CD4-positive, alpha-beta memory T cell (primary cell): ENCODE results near the gene POU2AF3. TPM values are rescaled to one million over a fixed set of nuclear protein-coding genes. Genes with fewer than 3 reads are reported as not detected.
A peak's percentile ranks its signal among the peaks of the same experiment; 100 is the strongest.
"Not testable (repeated sequence)": the region's sequence is repeated elsewhere in the genome, so short reads cannot be mapped to it uniquely, and the experiment has no call there.

ENCODE experiments used
- CTCF ChIA-PET: fragments of 350-600 bp; sonication (Branson Sonifier 250); formaldehyde crosslinking; loops from one replicate; lab custom pipeline; 2021; ENCODE audit warnings: inconsistent platforms; ENCODE audit not compliant: partially characterized antibody; lab: Charles Lee
- POLR2A ChIA-PET: fragments of 350-600 bp; sonication (Branson Sonifier 250); formaldehyde crosslinking; loops from one replicate; lab custom pipeline; 2021; ENCODE audit not compliant: partially characterized antibody; lab: Charles Lee
- DNase-seq, 5 donors: peaks; one replicate each; pipeline versions ENCODE4 v3.0.0 to v3.0.0-alpha.2; 2020 to 2022; ENCODE audit warnings: mixed read lengths in 1 of 5
- H3K27ac ChIP-seq: one replicate; pipeline ENCODE4 v1.7.0; 2013; ENCODE audit warnings: low read depth, low read length
- H3K27me3 ChIP-seq: 2 replicates; pipeline ENCODE4 v1.7.0; 2013; ENCODE audit warnings: mild to moderate bottlenecking, low read length, moderate library complexity; ENCODE audit not compliant: insufficient read depth
- H3K36me3 ChIP-seq: 2 replicates; pipeline ENCODE4 v1.7.0; 2013; ENCODE audit warnings: mild to moderate bottlenecking, low read length, moderate library complexity; ENCODE audit not compliant: insufficient read depth
- H3K4me1 ChIP-seq: 2 replicates; pipeline ENCODE4 v1.7.0; 2013; ENCODE audit warnings: mild to moderate bottlenecking, low read length, moderate library complexity; ENCODE audit not compliant: insufficient read depth
- H3K4me3 ChIP-seq, 2 donors: one replicate each; pipeline ENCODE4 v1.7.0; 2013; ENCODE audit warnings: low read length in 2 of 2, mild to moderate bottlenecking in 1 of 2
- H3K9me3 ChIP-seq, 2 donors: one replicate each; pipeline ENCODE4 v1.7.0; 2013; ENCODE audit warnings: low read length in 2 of 2, control low read depth in 1 of 2; ENCODE audit not compliant: control insufficient read depth in 1 of 2
- H3K27ac Mint-ChIP-seq, 7 donors: one replicate each; pipeline ENCODE4 v1.8.0; 2020 to 2021; ENCODE audit warnings: mixed read lengths in 7 of 7, mild to moderate bottlenecking in 6 of 7, inconsistent platforms in 3 of 7, moderate library complexity in 3 of 7
- H3K27me3 Mint-ChIP-seq, 2 donors: one replicate each; pipeline ENCODE4 v1.8.0; 2020 to 2021; ENCODE audit warnings: mixed read lengths in 2 of 2
- H3K36me3 Mint-ChIP-seq, 2 donors: one replicate each; pipeline ENCODE4 v1.8.0; 2020 to 2021; ENCODE audit warnings: mixed read lengths in 2 of 2, inconsistent platforms in 1 of 2, mild to moderate bottlenecking in 1 of 2
- H3K4me1 Mint-ChIP-seq, 4 donors: one replicate each; pipeline ENCODE4 v1.8.0; 2020 to 2021; ENCODE audit warnings: mixed read lengths in 4 of 4, mild to moderate bottlenecking in 1 of 4
- H3K4me3 Mint-ChIP-seq, 8 donors: one replicate each; pipeline ENCODE4 v1.8.0; 2020 to 2021; ENCODE audit warnings: mixed read lengths in 8 of 8, mild to moderate bottlenecking in 7 of 8, moderate library complexity in 6 of 8, inconsistent platforms in 3 of 8
- H3K9me3 Mint-ChIP-seq, 8 donors: one replicate each; pipeline ENCODE4 v1.8.0; 2020 to 2021; ENCODE audit warnings: mixed read lengths in 8 of 8, mild to moderate bottlenecking in 5 of 8, inconsistent platforms in 3 of 8, moderate library complexity in 1 of 8
- intact Hi-C: fragments of 100-400 bp; cut with micrococcal nuclease; formaldehyde crosslinking; loops from one replicate; pipeline ENCODE4 v1.15.1; 2023
- polyA plus RNA-seq, 2 donors: library from polyadenylated mRNA; unstranded; fragments of 300-500 nt; fragmentation: Illumina TruSeq; gene quantifications; one replicate each; pipeline ENCODE4 v1.2.3, GENCODE V29; 2021
- total RNA-seq, 2 experiments: library from RNA; stranded (reverse); gene quantifications; one replicate each; pipeline ENCODE4 v1.2.3, GENCODE V29; 2021

Gene POU2AF3
- total and polyA plus RNA-seq, 4 experiments from 2014 or later, result not detected

DNA sequence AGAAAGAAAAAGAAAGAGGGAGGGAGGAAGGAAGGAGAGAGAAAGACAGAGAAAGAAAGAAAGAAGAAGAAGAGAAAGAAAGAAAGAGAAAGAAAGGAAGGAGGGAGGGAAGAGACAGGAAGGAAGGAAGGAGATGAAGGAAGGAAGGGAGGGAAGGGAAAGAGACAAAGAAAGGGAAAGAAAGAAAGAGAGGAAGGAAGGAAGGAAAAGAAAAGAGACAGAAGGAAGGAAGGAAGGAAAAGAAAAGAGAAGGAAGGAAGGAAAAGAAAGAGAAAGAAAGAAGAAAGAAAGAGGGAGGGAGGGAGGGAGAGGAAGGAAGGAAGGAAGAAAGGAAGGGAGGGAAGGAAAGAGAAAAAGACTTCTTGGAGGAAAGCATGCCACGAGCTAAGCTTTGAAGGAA lies 33.7 kb upstream of the POU2AF3 start:
- Histone ChIP-seq H3K4me1 (no peaks in the 10 kb centered on the region), H3K9me3 (no peaks in the 10 kb centered on the region), H3K27ac (no peak overlapping the region), H3K27me3 (no peaks in the 10 kb centered on the region), H3K4me3 (no peak overlapping the region), H3K36me3 (no peaks in the 10 kb centered on the region)
- ChIA-PET CTCF (no interaction called here), POLR2A (no interaction called here)
- H3K27ac Mint-ChIP-seq, result peak overlapping the region in 1 of 7 donors; percentile 59
- H3K4me1 Mint-ChIP-seq, result no peaks in the 10 kb centered on the region
- DNase-seq, result no peak
- H3K4me3 Mint-ChIP-seq, result no peak overlapping the region
- intact Hi-C loops, result no loop called here
- H3K27me3 Mint-ChIP-seq, result peaks cover 14 to 17% of the 10 kb centered on the region in 2 donors
- no peaks in the 10 kb centered on the region for H3K9me3 Mint-ChIP-seq
- no peaks in the 10 kb centered on the region for H3K36me3 Mint-ChIP-seq

DNA sequence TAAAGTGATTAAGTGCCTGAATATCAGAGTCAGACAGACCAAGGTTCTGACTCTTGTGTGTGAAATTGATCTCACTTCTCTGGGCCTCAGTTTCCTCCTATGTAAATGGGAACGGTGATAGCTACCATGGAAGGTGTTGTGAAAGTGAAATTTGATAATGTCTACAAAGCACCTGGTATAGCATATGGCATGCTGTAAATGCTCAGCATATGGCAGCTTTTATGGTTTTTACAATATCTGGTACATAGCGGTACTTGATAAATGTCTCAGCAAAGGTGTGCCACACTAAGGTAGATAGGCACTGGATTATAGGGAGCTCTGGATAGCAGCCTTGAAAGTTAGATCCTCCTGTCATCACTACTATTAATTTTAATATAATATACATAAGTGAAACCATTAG lies 32.9 kb upstream of the POU2AF3 start:
- Mint-ChIP-seq H3K36me3 (no peaks in the 10 kb centered on the region), H3K4me3 (no peak overlapping the region), H3K27me3 (peaks cover 10 to 12% of the 10 kb centered on the region in 2 donors), H3K27ac (no peak overlapping the region), H3K9me3 (no peaks in the 10 kb centered on the region), H3K4me1 (no peaks in the 10 kb centered on the region)
- Histone ChIP-seq H3K36me3 (no peaks in the 10 kb centered on the region), H3K4me3 (no peak overlapping the region), H3K27ac (no peak overlapping the region), H3K4me1 (no peaks in the 10 kb centered on the region), H3K27me3 (no peaks in the 10 kb centered on the region), H3K9me3 (no peaks in the 10 kb centered on the region)
- no peak for DNase-seq
- POLR2A ChIA-PET, result no interaction called here
- CTCF ChIA-PET, result no interaction called here
- intact Hi-C loops, result no loop called here

DNA sequence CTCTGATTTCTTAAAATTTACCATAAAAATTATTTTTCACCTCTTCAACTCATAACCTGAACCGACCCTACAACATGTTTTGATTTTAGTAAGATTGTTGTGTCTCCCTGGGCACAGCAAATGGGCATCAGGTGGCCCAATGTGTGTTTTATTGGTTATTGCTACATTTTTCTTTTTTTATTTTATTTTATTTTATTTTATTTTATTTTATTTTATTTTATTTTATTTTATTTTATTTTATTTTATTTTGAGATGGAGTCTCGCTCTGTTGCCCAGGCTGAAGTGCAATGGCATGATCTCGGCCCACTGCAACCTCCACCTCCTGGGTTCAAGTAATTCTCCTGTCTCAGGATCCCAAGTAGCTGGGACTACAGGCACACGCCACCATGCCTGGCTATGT lies 30.0 kb upstream of the POU2AF3 start:
- H3K36me3 Mint-ChIP-seq, DNase-seq, H3K9me3 Mint-ChIP-seq, H3K4me1 Mint-ChIP-seq, H3K4me3 Mint-ChIP-seq, H3K9me3 ChIP-seq, intact Hi-C loops, H3K27ac Mint-ChIP-seq, H3K4me1 ChIP-seq, H3K4me3 ChIP-seq, H3K27ac ChIP-seq, H3K36me3 ChIP-seq, POLR2A ChIA-PET, H3K27me3 ChIP-seq: not testable (repeated sequence)
- peaks cover 9 to 12% of the 10 kb centered on the region in 2 donors for H3K27me3 Mint-ChIP-seq
- CTCF ChIA-PET, result interaction anchor here (1.3 to 1.5 kb wide), 2 partner anchors 14 to 159 kb away, joined by 3 to 8 read pairs; no protein-coding TSS in a partner anchor

DNA sequence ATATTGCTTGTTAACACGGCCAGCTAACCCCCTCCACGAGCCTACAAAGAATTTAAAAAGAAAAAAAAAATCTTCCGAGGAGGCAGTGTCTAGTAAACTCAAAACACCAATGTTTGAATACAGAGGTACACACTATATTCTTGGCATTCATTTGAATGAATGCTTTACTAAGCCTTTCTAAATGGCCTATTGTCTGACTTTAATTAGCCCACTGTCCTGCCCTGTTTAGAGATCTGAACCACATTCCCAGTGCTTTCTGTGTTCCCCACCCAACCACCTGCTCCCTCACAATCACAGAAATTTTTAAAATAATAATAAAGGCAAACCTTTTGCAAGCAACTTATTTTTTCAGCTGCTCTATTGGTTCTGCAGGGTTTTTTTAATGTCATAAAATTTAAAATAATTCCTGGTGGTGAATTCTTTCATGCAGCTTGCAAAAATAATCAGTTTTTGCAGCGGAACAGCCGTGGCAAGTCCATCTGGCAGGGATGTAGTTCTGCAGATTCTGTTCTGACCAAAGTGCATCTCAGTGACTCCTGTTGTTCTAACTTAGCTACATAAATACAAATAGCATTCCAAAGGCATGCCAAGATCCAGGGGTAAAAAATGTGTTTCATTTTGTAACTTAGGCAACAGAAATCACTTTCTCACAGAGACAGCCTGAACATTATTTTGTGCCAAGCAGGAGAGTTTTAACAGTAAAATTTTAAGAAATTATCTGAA lies 29.0 kb upstream of the POU2AF3 start:
- no peak overlapping the region for H3K4me3 ChIP-seq
- H3K27me3 ChIP-seq, result no peaks in the 10 kb centered on the region
- peaks cover 9 to 11% of the 10 kb centered on the region in 2 donors for H3K27me3 Mint-ChIP-seq
- peaks cover 2 to 5% (median 3%) of the 10 kb centered on the region in 4 donors for H3K4me1 Mint-ChIP-seq
- no peak overlapping the region for H3K27ac Mint-ChIP-seq
- ChIA-PET POLR2A (no interaction called here), CTCF (interaction anchor here (1.3 to 1.5 kb wide), 2 partner anchors 13 to 158 kb away, joined by 3 to 8 read pairs; no protein-coding TSS in a partner anchor)
- no peaks in the 10 kb centered on the region for H3K36me3 Mint-ChIP-seq
- no peaks in the 10 kb centered on the region for H3K9me3 Mint-ChIP-seq
- intact Hi-C loops, result no loop called here
- H3K9me3 ChIP-seq, result no peaks in the 10 kb centered on the region
- no peak overlapping the region for H3K27ac ChIP-seq
- H3K36me3 ChIP-seq, result no peaks in the 10 kb centered on the region
- DNase-seq, result no peak
- H3K4me1 ChIP-seq, result no peaks in the 10 kb centered on the region
- H3K4me3 Mint-ChIP-seq, result no peak overlapping the region

DNA sequence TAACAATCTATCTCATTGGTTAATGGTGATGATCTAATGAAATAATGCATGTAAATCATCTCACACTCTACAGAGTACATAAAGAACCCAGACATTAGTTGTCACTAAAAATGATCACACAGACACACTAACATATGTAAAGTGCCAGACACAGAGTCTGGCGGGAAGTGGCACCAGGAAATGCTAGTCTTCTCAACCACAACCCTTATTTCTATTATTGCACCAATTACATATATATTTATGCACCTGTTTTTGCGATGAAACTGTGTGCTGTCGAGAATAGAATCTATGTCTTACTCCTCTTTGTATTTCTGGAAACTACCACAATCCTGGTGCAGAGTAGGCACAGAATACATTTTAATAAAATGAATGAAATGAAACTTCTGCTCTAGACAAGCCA lies 25.9 kb upstream of the POU2AF3 start:
- Histone ChIP-seq H3K27ac (no peak overlapping the region), H3K27me3 (no peaks in the 10 kb centered on the region), H3K4me3 (no peak overlapping the region), H3K4me1 (no peaks in the 10 kb centered on the region), H3K36me3 (no peaks in the 10 kb centered on the region), H3K9me3 (no peaks in the 10 kb centered on the region)
- ChIA-PET CTCF (interaction anchor here (1.0 kb wide), 1 partner anchor 12 kb away, joined by 3 read pairs; no protein-coding TSS in a partner anchor), POLR2A (no interaction called here)
- Mint-ChIP-seq H3K36me3 (no peaks in the 10 kb centered on the region), H3K27me3 (peaks cover 6 to 8% of the 10 kb centered on the region in 2 donors), H3K27ac (no peak overlapping the region), H3K4me1 (peaks cover 2 to 5% (median 3%) of the 10 kb centered on the region in 4 donors), H3K9me3 (no peaks in the 10 kb centered on the region), H3K4me3 (no peak overlapping the region)
- intact Hi-C loops, result no loop called here
- no peak for DNase-seq

DNA sequence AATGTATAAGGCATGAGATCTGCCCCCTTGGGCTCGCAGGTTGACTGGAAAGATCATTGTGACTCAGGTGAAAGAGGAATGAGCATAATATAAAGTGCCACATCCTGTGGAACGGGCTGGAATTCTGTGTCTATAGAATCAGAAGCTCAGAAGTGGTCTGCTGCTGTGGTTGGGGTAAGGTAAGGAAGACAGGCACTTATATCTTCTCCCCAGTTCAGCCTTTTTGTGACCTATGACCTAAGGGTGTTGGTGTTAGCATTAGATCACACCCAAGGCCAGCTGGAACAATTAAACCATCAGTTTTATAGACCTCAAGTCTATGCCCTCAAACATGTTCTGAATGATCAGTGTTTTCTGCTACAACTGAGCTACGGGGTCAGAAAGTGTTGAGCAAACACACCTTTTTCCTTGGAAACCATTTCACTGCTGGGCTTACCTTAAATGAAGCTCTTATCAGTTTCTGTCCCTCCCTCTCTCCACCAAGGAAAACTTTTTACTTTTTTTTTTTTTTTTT lies 15.7 kb upstream of the POU2AF3 start:
- H3K4me3 ChIP-seq, result no peak overlapping the region
- Mint-ChIP-seq H3K27ac (no peak overlapping the region), H3K36me3 (no peaks in the 10 kb centered on the region), H3K4me1 (no peaks in the 10 kb centered on the region), H3K9me3 (no peaks in the 10 kb centered on the region), H3K27me3 (peaks cover 0 to 1% of the 10 kb centered on the region in 2 donors), H3K4me3 (no peak overlapping the region)
- H3K9me3 ChIP-seq, result no peaks in the 10 kb centered on the region
- DNase-seq, result no peak
- no peaks in the 10 kb centered on the region for H3K36me3 ChIP-seq
- no peaks in the 10 kb centered on the region for H3K4me1 ChIP-seq
- CTCF ChIA-PET, result interaction anchor here (0.6 to 12.0 kb wide), 28 partner anchors 8 to 1307 kb away, joined by 3 to 233 read pairs (median 6); partner anchors contain the start of gene POU2AF1
- no peaks in the 10 kb centered on the region for H3K27me3 ChIP-seq
- POLR2A ChIA-PET, result interaction anchor here (0.7 to 2.0 kb wide), 4 partner anchors 96 to 168 kb away, joined by 3 to 8 read pairs (median 4); partner anchors contain the start of gene POU2AF1
- intact Hi-C loops, result loop anchor here (1.0 to 10.0 kb wide), 4 partner anchors 141 to 562 kb away; no protein-coding TSS in a partner anchor
- no peak overlapping the region for H3K27ac ChIP-seq

DNA sequence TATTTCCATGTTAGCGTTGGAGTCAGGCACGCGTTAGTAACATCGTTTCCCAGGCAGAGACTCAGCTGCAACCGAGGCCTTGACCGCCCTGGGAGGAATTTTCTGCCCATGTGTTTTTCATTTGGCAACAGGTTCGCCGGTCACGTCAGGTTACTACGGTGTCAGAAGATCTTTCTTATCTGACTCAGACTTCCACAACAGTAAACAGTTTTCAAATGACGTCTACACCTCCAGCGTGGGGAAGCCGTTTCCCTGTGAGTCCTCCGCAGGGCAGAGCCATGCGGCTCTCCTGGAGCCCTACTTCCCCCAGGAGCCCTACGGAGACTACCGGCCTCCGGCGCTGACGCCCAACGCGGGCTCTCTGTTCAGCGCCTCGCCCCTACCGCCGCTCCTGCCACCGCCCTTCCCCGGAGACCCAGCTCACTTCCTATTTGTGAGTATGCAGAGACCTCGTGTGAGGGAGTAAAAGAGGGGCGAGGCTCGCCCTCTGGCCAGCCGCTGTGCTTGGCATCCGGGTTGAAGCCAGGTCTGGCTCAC lies 14.3 kb upstream of the POU2AF3 start:
- Mint-ChIP-seq H3K4me3 (no peak overlapping the region), H3K36me3 (no peaks in the 10 kb centered on the region), H3K27me3 (peaks cover 0 to 1% of the 10 kb centered on the region in 2 donors), H3K9me3 (no peaks in the 10 kb centered on the region), H3K27ac (peak overlapping the region in 2 of 7 donors; percentile 5 to 53), H3K4me1 (no peaks in the 10 kb centered on the region)
- no peak for DNase-seq
- ChIA-PET POLR2A (interaction anchor here (1.2 to 2.0 kb wide), 2 partner anchors 95 to 163 kb away, joined by 4 to 8 read pairs; partner anchors contain the start of gene POU2AF1), CTCF (interaction anchor here (1.0 to 12.0 kb wide), 10 partner anchors 19 to 196 kb away, joined by 3 to 233 read pairs (median 6); partner anchors contain the start of gene POU2AF1)
- intact Hi-C loops, result loop anchor here (1.0 to 10.0 kb wide), 4 partner anchors 139 to 561 kb away; no protein-coding TSS in a partner anchor
- Histone ChIP-seq H3K9me3 (no peaks in the 10 kb centered on the region), H3K27me3 (no peaks in the 10 kb centered on the region), H3K4me1 (no peaks in the 10 kb centered on the region), H3K27ac (no peak overlapping the region), H3K4me3 (no peak overlapping the region), H3K36me3 (no peaks in the 10 kb centered on the region)
